ENCODE measurements around the gene PLCB3. TPM values are rescaled to one million over a fixed set of nuclear protein-coding genes. Genes with fewer than 3 reads are reported as not detected.

PLCB3 gene
- total RNA-seq, 4 donors from 2014 or later: 16.2 to 33.2 (median 25.1) TPM

DNA sequence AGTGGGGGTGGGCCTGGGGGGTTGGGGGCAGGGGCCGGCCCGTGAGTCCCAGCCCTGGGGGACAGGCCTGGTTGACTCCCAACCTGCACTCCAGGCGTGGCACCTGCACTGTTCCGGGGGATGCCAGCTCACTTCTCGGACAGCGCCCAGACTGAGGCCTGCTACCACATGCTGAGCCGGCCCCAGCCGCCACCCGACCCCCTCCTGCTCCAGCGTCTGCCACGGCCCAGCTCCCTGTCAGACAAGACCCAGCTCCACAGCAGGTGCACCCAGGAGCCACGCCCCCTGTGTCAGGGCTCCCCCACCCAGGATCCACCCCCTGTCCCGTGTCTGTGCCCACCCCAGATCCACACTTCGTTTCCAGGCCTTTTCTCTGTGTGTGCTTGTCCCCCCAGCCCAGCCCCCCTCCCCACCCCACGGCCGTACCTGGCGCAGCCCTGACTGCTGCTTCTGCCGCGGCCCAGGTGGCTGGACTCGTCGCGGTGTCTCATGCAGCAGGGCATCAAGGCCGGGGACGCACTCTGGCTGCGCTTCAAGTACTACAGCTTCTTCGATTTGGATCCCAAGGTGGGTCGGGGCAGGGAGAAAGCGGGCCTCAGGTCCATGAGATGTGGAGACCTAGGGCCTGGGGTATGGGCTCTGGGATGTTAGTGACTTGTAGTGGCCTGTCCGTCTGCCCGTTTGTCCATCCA is 40.0 kb upstream of the PLCB3 start:
- ATAC-seq: no peak
- no peak for TF ChIP-seq POLR2A (IDR thresholded peaks at IDR 0.05)
- no peak for TF ChIP-seq EP300 (IDR thresholded peaks at IDR 0.05)
- TF ChIP-seq, protein P1, sequence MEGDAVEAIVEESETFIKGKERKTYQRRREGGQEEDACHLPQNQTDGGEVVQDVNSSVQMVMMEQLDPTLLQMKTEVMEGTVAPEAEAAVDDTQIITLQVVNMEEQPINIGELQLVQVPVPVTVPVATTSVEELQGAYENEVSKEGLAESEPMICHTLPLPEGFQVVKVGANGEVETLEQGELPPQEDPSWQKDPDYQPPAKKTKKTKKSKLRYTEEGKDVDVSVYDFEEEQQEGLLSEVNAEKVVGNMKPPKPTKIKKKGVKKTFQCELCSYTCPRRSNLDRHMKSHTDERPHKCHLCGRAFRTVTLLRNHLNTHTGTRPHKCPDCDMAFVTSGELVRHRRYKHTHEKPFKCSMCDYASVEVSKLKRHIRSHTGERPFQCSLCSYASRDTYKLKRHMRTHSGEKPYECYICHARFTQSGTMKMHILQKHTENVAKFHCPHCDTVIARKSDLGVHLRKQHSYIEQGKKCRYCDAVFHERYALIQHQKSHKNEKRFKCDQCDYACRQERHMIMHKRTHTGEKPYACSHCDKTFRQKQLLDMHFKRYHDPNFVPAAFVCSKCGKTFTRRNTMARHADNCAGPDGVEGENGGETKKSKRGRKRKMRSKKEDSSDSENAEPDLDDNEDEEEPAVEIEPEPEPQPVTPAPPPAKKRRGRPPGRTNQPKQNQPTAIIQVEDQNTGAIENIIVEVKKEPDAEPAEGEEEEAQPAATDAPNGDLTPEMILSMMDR (IDR thresholded peaks at IDR 0.05): no peak
- no peak for TF ChIP-seq POLR2AphosphoS5 (IDR thresholded peaks at IDR 0.05)
- Histone ChIP-seq H3K9me3 (no peaks in the 10 kb centered on the region), H3K27ac (no peak overlapping the region), H3K36me3 (peaks cover 0 to 29% of the 10 kb centered on the region in 2 donors), H3K4me1 (peaks cover 0 to 21% (median 0%) of the 10 kb centered on the region in 3 donors), H3K27me3 (no peaks in the 10 kb centered on the region), H3K4me3 (no peak overlapping the region)
- 80 to 81% methylated on average over 1 to 6 of the region's 30 CpGs for WGBS, 2 donors (ENCODE audit: low coverage in 1 of 2)

- H3K27ac ChIP-seq: no peak overlapping the region
- 96 to 100% methylated on average over 1 to 2 of the region's 6 CpGs for WGBS, 2 donors (ENCODE audit: low coverage in 1 of 2)
- H3K27me3 ChIP-seq: no peaks in the 10 kb centered on the region
- peaks cover 0 to 25% of the 10 kb centered on the region in 2 donors for H3K36me3 ChIP-seq
- no peak overlapping the region for H3K4me3 ChIP-seq
- H3K9me3 ChIP-seq: no peaks in the 10 kb centered on the region
- ATAC-seq: no peak
- no peaks in the 10 kb centered on the region for H3K4me1 ChIP-seq
- TF ChIP-seq POLR2AphosphoS5 (IDR thresholded peaks at IDR 0.05) (no peak), POLR2A (IDR thresholded peaks at IDR 0.05) (no peak), EP300 (IDR thresholded peaks at IDR 0.05) (no peak)
- TF ChIP-seq, protein P1 (IDR thresholded peaks at IDR 0.05): no peak
Observed at GRCh38 chr11:64216879-64217278, 34.5 kb upstream of the PLCB3 start.

DNA sequence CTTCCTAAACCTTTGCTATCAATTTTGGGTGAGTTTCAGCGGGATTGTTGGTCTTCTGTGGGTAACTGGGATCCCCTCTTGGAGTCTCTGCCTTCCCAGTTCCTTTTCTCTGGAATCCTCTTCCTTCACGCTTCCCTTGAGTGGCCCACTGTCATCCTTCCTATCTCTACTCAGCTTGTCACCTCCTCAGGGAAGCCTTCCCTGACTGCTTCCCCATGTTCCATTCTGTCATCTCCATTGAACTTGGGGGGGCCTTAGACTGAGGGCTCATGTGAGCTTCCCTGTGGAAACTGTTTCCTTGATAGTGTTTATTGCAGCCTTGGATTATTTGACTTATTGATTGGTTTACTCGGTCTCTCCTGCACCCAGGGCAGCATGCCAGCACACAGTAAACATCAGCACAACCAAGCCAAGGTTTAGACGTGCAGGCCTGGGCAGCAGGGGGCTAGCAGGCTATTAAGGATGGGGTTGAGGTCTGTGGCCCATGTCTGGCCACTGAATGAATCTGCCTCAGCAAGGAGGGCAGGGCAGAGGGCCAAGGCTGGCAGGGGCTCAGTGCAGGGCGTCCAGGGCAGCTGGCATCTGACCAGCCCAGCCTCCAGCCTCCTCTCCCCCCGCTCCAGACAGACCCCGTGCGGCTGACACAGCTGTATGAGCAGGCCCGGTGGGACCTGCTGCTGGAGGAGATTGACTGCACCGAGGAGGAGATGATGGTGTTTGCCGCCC is 32.5 kb upstream of the PLCB3 start:
- ATAC-seq: no peak
- 93% methylated on average over 2 of the region's 11 CpGs; no CpG with 5 or more reads in 1 of the 2 donors for WGBS, 2 donors (ENCODE audit: low coverage in 1 of 2)

DNA sequence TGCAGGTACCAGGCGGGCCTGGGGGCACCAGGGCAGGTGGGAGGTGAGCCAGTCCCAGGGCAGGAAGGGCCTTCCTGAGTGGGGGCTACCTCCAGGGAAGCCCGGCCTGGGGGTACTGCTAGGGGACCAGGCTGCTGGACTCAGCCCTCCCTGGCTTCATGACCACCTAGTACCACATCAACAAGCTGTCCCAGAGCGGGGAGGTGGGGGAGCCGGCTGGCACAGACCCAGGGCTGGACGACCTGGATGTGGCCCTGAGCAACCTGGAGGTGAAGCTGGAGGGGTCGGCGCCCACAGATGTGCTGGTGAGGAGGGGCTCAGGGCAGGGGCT is 32.0 kb upstream of the PLCB3 start:
- TF ChIP-seq EP300 (IDR thresholded peaks at IDR 0.05): no peak
- TF ChIP-seq, protein P1 (IDR thresholded peaks at IDR 0.05): no peak
- TF ChIP-seq POLR2AphosphoS5 (IDR thresholded peaks at IDR 0.05): no peak
- TF ChIP-seq POLR2A (IDR thresholded peaks at IDR 0.05): no peak
- Histone ChIP-seq H3K36me3 (peaks cover 0 to 28% of the 10 kb centered on the region in 2 donors), H3K27me3 (no peaks in the 10 kb centered on the region), H3K27ac (no peak overlapping the region), H3K9me3 (no peaks in the 10 kb centered on the region), H3K4me3 (no peak overlapping the region), H3K4me1 (peaks cover 0 to 2% (median 0%) of the 10 kb centered on the region in 3 donors)
- ATAC-seq: no peak
- WGBS, 2 donors (ENCODE audit: low coverage in 1 of 2): no CpG with 5 or more reads among the region's 7 CpGs

More for the DNA sequence above, 32.5 kb upstream of the PLCB3 start:
- Histone ChIP-seq H3K4me1 (no peaks in the 10 kb centered on the region), H3K27ac (no peak overlapping the region), H3K4me3 (no peak overlapping the region), H3K27me3 (no peaks in the 10 kb centered on the region), H3K9me3 (no peaks in the 10 kb centered on the region), H3K36me3 (peaks cover 0 to 28% of the 10 kb centered on the region in 2 donors)
- TF ChIP-seq EP300 (IDR thresholded peaks at IDR 0.05): no peak
- TF ChIP-seq POLR2AphosphoS5 (IDR thresholded peaks at IDR 0.05): no peak
- TF ChIP-seq POLR2A (IDR thresholded peaks at IDR 0.05): no peak
- TF ChIP-seq, protein P1 (IDR thresholded peaks at IDR 0.05): no peak
